ENCODE results near the gene PTGIR. TPM values are rescaled to one million over a fixed set of nuclear protein-coding genes. Genes with fewer than 3 reads are reported as not detected.

The PTGIR gene
- polyA plus RNA-seq (2013, experiment 1 of 4): not detected
- polyA plus RNA-seq (2013, experiment 2 of 4): not detected
- not detected for polyA plus RNA-seq (2013, experiment 3 of 4)
- polyA plus RNA-seq (2013, experiment 4 of 4): 0.36 TPM

GRCh38 chr19:46624958-46625661 lies at the start of gene PTGIR:
PTGIR (minus strand) TSS chr19:46625089; CDS start chr19:46624225, 864 bp downstream.
- Histone ChIP-seq H3K4me1 (ENCODE audit: control insufficient read depth, insufficient read depth, low read length) (peaks cover 18% of the 10 kb centered on the region), H3K27me3 (ENCODE audit: control insufficient read depth, insufficient read depth, low read length, poor library complexity, severe bottlenecking) (no peaks in the 10 kb centered on the region), H3K4me3 (ENCODE audit: insufficient read depth, low read depth, low read length) (no peak within 1 kb of the TSS), H3K9me3 (ENCODE audit: control insufficient read depth, low read length) (no peaks in the 10 kb centered on the region), H3K36me3 (ENCODE audit: control insufficient read depth, insufficient read depth, low read length) (no peaks in the 10 kb centered on the region), H3K27ac (ENCODE audit: insufficient read depth, low read depth, low read length, poor library complexity, severe bottlenecking) (no peak within 1 kb of the TSS)
- 69 to 72% methylated on average over 13 of the region's 13 CpGs for WGBS, 2 experiments

- H3K27ac ChIP-seq (ENCODE audit: insufficient read depth, low read depth, low read length, poor library complexity, severe bottlenecking): no peak overlapping the region
- H3K27me3 ChIP-seq (ENCODE audit: control insufficient read depth, insufficient read depth, low read length, poor library complexity, severe bottlenecking): no peaks in the 10 kb centered on the region
Measured at GRCh38 chr19:46670813-46671212, 45.9 kb upstream of the PTGIR start.

GRCh38 chr19:46668662-46669061 lies 43.8 kb upstream of the PTGIR start:
- peaks cover 4% of the 10 kb centered on the region for H3K36me3 ChIP-seq (ENCODE audit: control insufficient read depth, insufficient read depth, low read length)
- H3K4me1 ChIP-seq (ENCODE audit: control insufficient read depth, insufficient read depth, low read length): no peaks in the 10 kb centered on the region
- no peak overlapping the region for H3K27ac ChIP-seq (ENCODE audit: insufficient read depth, low read depth, low read length, poor library complexity, severe bottlenecking)
- H3K27me3 ChIP-seq (ENCODE audit: control insufficient read depth, insufficient read depth, low read length, poor library complexity, severe bottlenecking): no peaks in the 10 kb centered on the region
- no peaks in the 10 kb centered on the region for H3K9me3 ChIP-seq (ENCODE audit: control insufficient read depth, low read length)
- no peak overlapping the region for H3K4me3 ChIP-seq (ENCODE audit: insufficient read depth, low read depth, low read length)
- WGBS, 2 experiments: 88 to 92% methylated on average over 3 of the region's 3 CpGs

More at GRCh38 chr19:46670813-46671212, 45.9 kb upstream of the PTGIR start:
- Histone ChIP-seq H3K4me3 (ENCODE audit: insufficient read depth, low read depth, low read length) (no peak overlapping the region), H3K4me1 (ENCODE audit: control insufficient read depth, insufficient read depth, low read length) (no peaks in the 10 kb centered on the region), H3K9me3 (ENCODE audit: control insufficient read depth, low read length) (no peaks in the 10 kb centered on the region), H3K36me3 (ENCODE audit: control insufficient read depth, insufficient read depth, low read length) (peaks cover 4% of the 10 kb centered on the region)

GRCh38 chr19:46665072-46665471 lies 40.2 kb upstream of the PTGIR start:
- H3K9me3 ChIP-seq (ENCODE audit: control insufficient read depth, low read length): no peaks in the 10 kb centered on the region
- no peak overlapping the region for H3K4me3 ChIP-seq (ENCODE audit: insufficient read depth, low read depth, low read length)
- WGBS, 2 experiments: 86 to 89% methylated on average over 8 of the region's 8 CpGs
- H3K27ac ChIP-seq (ENCODE audit: insufficient read depth, low read depth, low read length, poor library complexity, severe bottlenecking): no peak overlapping the region
- H3K27me3 ChIP-seq (ENCODE audit: control insufficient read depth, insufficient read depth, low read length, poor library complexity, severe bottlenecking): peaks cover 8% of the 10 kb centered on the region
- H3K36me3 ChIP-seq (ENCODE audit: control insufficient read depth, insufficient read depth, low read length): no peaks in the 10 kb centered on the region
- peaks cover 11% of the 10 kb centered on the region for H3K4me1 ChIP-seq (ENCODE audit: control insufficient read depth, insufficient read depth, low read length)

GRCh38 chr19:46661735-46662592 lies 37.1 kb upstream of the PTGIR start:
- H3K4me1 ChIP-seq (ENCODE audit: control insufficient read depth, insufficient read depth, low read length): peaks cover 28% of the 10 kb centered on the region
- H3K4me3 ChIP-seq (ENCODE audit: insufficient read depth, low read depth, low read length): no peak overlapping the region
- 11 to 14% methylated on average over 19 of the region's 19 CpGs for WGBS, 2 experiments
- peaks cover 23% of the 10 kb centered on the region for H3K27me3 ChIP-seq (ENCODE audit: control insufficient read depth, insufficient read depth, low read length, poor library complexity, severe bottlenecking)
- H3K27ac ChIP-seq (ENCODE audit: insufficient read depth, low read depth, low read length, poor library complexity, severe bottlenecking): peak overlapping the region; percentile 95
- H3K9me3 ChIP-seq (ENCODE audit: control insufficient read depth, low read length): no peaks in the 10 kb centered on the region
- H3K36me3 ChIP-seq (ENCODE audit: control insufficient read depth, insufficient read depth, low read length): no peaks in the 10 kb centered on the region

GRCh38 chr19:46661020-46661731 lies 36.3 kb upstream of the PTGIR start, which contains the start of gene DACT3:
DACT3 (minus strand) TSS chr19:46661182; CDS start chr19:46661064, 118 bp downstream.
- Histone ChIP-seq H3K9me3 (ENCODE audit: control insufficient read depth, low read length) (no peaks in the 10 kb centered on the region), H3K27me3 (ENCODE audit: control insufficient read depth, insufficient read depth, low read length, poor library complexity, severe bottlenecking) (peaks cover 23% of the 10 kb centered on the region), H3K27ac (ENCODE audit: insufficient read depth, low read depth, low read length, poor library complexity, severe bottlenecking) (peak within 1 kb of the TSS; percentile 95), H3K4me1 (ENCODE audit: control insufficient read depth, insufficient read depth, low read length) (peaks cover 28% of the 10 kb centered on the region), H3K4me3 (ENCODE audit: insufficient read depth, low read depth, low read length) (peak within 1 kb of the TSS; percentile 60), H3K36me3 (ENCODE audit: control insufficient read depth, insufficient read depth, low read length) (no peaks in the 10 kb centered on the region)
- 0 to 1% methylated on average over 61 of the region's 61 CpGs for WGBS, 2 experiments

GRCh38 chr19:46660551-46661019 lies 35.7 kb upstream of the PTGIR start:
- Histone ChIP-seq H3K4me1 (ENCODE audit: control insufficient read depth, insufficient read depth, low read length) (peaks cover 28% of the 10 kb centered on the region), H3K9me3 (ENCODE audit: control insufficient read depth, low read length) (no peaks in the 10 kb centered on the region), H3K36me3 (ENCODE audit: control insufficient read depth, insufficient read depth, low read length) (no peaks in the 10 kb centered on the region), H3K27ac (ENCODE audit: insufficient read depth, low read depth, low read length, poor library complexity, severe bottlenecking) (no peak overlapping the region), H3K4me3 (ENCODE audit: insufficient read depth, low read depth, low read length) (peak overlapping the region; percentile 60), H3K27me3 (ENCODE audit: control insufficient read depth, insufficient read depth, low read length, poor library complexity, severe bottlenecking) (peaks cover 23% of the 10 kb centered on the region)
- 0% methylated on average over 40 of the region's 40 CpGs for WGBS, 2 experiments

- WGBS, 2 experiments: 3 to 4% methylated on average over 14 of the region's 14 CpGs
- peaks cover 23% of the 10 kb centered on the region for H3K27me3 ChIP-seq (ENCODE audit: control insufficient read depth, insufficient read depth, low read length, poor library complexity, severe bottlenecking)
- H3K4me1 ChIP-seq (ENCODE audit: control insufficient read depth, insufficient read depth, low read length): peaks cover 28% of the 10 kb centered on the region
- peak overlapping the region; percentile 60 for H3K4me3 ChIP-seq (ENCODE audit: insufficient read depth, low read depth, low read length)
- no peaks in the 10 kb centered on the region for H3K36me3 ChIP-seq (ENCODE audit: control insufficient read depth, insufficient read depth, low read length)
- H3K27ac ChIP-seq (ENCODE audit: insufficient read depth, low read depth, low read length, poor library complexity, severe bottlenecking): no peak overlapping the region
- H3K9me3 ChIP-seq (ENCODE audit: control insufficient read depth, low read length): no peaks in the 10 kb centered on the region
Measured at GRCh38 chr19:46660008-46660517, 35.2 kb upstream of the PTGIR start.

GRCh38 chr19:46659151-46660007 lies 34.5 kb upstream of the PTGIR start:
- H3K36me3 ChIP-seq (ENCODE audit: control insufficient read depth, insufficient read depth, low read length): no peaks in the 10 kb centered on the region
- H3K4me3 ChIP-seq (ENCODE audit: insufficient read depth, low read depth, low read length): peak overlapping the region; percentile 60
- H3K27me3 ChIP-seq (ENCODE audit: control insufficient read depth, insufficient read depth, low read length, poor library complexity, severe bottlenecking): peaks cover 23% of the 10 kb centered on the region
- H3K4me1 ChIP-seq (ENCODE audit: control insufficient read depth, insufficient read depth, low read length): peaks cover 31% of the 10 kb centered on the region
- WGBS, 2 experiments: 1% methylated on average over 25 to 28 of the region's 28 CpGs
- no peaks in the 10 kb centered on the region for H3K9me3 ChIP-seq (ENCODE audit: control insufficient read depth, low read length)
- H3K27ac ChIP-seq (ENCODE audit: insufficient read depth, low read depth, low read length, poor library complexity, severe bottlenecking): no peak overlapping the region
